ENCODE measurements around the gene VPS13D.

GRCh38 chr1:12369258-12369657 is 139.4 kb downstream of the VPS13D start:
- TF ChIP-seq POLR2A (IDR thresholded peaks at IDR 0.05) = no peak
- TF ChIP-seq, protein P1, sequence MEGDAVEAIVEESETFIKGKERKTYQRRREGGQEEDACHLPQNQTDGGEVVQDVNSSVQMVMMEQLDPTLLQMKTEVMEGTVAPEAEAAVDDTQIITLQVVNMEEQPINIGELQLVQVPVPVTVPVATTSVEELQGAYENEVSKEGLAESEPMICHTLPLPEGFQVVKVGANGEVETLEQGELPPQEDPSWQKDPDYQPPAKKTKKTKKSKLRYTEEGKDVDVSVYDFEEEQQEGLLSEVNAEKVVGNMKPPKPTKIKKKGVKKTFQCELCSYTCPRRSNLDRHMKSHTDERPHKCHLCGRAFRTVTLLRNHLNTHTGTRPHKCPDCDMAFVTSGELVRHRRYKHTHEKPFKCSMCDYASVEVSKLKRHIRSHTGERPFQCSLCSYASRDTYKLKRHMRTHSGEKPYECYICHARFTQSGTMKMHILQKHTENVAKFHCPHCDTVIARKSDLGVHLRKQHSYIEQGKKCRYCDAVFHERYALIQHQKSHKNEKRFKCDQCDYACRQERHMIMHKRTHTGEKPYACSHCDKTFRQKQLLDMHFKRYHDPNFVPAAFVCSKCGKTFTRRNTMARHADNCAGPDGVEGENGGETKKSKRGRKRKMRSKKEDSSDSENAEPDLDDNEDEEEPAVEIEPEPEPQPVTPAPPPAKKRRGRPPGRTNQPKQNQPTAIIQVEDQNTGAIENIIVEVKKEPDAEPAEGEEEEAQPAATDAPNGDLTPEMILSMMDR (IDR thresholded peaks at IDR 0.05 in 4 of 5, conservative IDR thresholded peaks at IDR 0.05 in 1 of 5) = no peak
